Calu3 (cell line): ENCODE measurements around the gene HOXA3. TPM values are rescaled to one million over a fixed set of nuclear protein-coding genes. Genes with fewer than 3 reads are reported as not detected.
A peak's percentile ranks its signal among the peaks of the same experiment; 100 is the strongest.

ENCODE experiments used
- BruUV-seq: library from RNA; stranded (reverse); fragments of 400-500 nt; replicated peaks from 2 replicates; lab custom pipeline; 2021; lab: Mats Ljungman, UMichigan
- CTCF ChIA-PET: fragments of 300-600 bp; sonication (Branson Sonifier 250); formaldehyde crosslinking; loops from one replicate; lab custom pipeline; 2022; ENCODE audit warnings: antibody characterized with exemption; lab: Charles Lee
- DNase-seq: peaks from one replicate; pipeline ENCODE4 v3.0.0; 2022
- H3K27ac Mint-ChIP-seq: one replicate; pipeline ENCODE4 v1.8.0; 2022; ENCODE audit warnings: mixed read lengths; ENCODE audit not compliant: unreplicated experiment
- H3K27me3 Mint-ChIP-seq: one replicate; pipeline ENCODE4 v1.8.0; 2022; ENCODE audit warnings: mixed read lengths; ENCODE audit not compliant: unreplicated experiment
- H3K36me3 Mint-ChIP-seq: one replicate; pipeline ENCODE4 v1.8.0; 2022; ENCODE audit warnings: mild to moderate bottlenecking, moderate library complexity, mixed read lengths; ENCODE audit not compliant: insufficient read depth, unreplicated experiment
- H3K4me1 Mint-ChIP-seq: one replicate; pipeline ENCODE4 v1.8.0; 2022; ENCODE audit warnings: mild to moderate bottlenecking, low read depth, mixed read lengths; ENCODE audit not compliant: unreplicated experiment
- H3K4me3 Mint-ChIP-seq: one replicate; pipeline ENCODE4 v1.8.0; 2022; ENCODE audit warnings: mild to moderate bottlenecking, low read depth, moderate library complexity, mixed read lengths; ENCODE audit not compliant: unreplicated experiment
- H3K9me3 Mint-ChIP-seq: one replicate; pipeline ENCODE4 v1.8.0; 2022; ENCODE audit warnings: low read depth, mixed read lengths; ENCODE audit not compliant: unreplicated experiment
- CTCF ChIP-seq: fragments of 200-600 bp; IDR thresholded peaks from one replicate; pipeline ENCODE4 v1.8.0; 2022; ENCODE audit warnings: antibody characterized with exemption; ENCODE audit not compliant: unreplicated experiment
- intact Hi-C: fragments of 100-400 bp; cut with micrococcal nuclease; formaldehyde crosslinking; loops from one replicate; pipeline ENCODE4 v1.10.0; 2022; ENCODE audit not compliant: unreplicated experiment
- total RNA-seq: library from RNA; stranded (reverse); gene quantifications from 2 replicates; pipeline ENCODE4 v1.2.3, GENCODE V29; 2022

The HOXA3 gene
- total RNA-seq, 1 experiment from 2014 or later, result 20.9 TPM

- DNase-seq, result no peak
- CTCF ChIA-PET, result interaction anchor here (0.7 to 2.1 kb wide), 2 partner anchors 24 to 616 kb away, joined by 3 to 8 read pairs; no protein-coding TSS in a partner anchor
- Mint-ChIP-seq H3K27ac (peak within 1 kb of the TSS; percentile 3), H3K4me1 (peaks cover 29% of the 10 kb centered on the region), H3K4me3 (peak within 1 kb of the TSS; percentile 72), H3K27me3 (no peaks in the 10 kb centered on the region), H3K9me3 (no peaks in the 10 kb centered on the region), H3K36me3 (peaks cover 39% of the 10 kb centered on the region)
- intact Hi-C loops, result no loop called here
- no TSS peak for BruUV-seq
- no peak for TF ChIP-seq CTCF
These were observed 21.8 kb upstream of the HOXA3 start, which contains the start of gene HOXA10 for GRCh38 chr7:27173956-27174873. Gene HOXA10, minus strand, starts transcription at chr7:27174320. Its CDS starts 14 bp downstream, at chr7:27174306.

DNA sequence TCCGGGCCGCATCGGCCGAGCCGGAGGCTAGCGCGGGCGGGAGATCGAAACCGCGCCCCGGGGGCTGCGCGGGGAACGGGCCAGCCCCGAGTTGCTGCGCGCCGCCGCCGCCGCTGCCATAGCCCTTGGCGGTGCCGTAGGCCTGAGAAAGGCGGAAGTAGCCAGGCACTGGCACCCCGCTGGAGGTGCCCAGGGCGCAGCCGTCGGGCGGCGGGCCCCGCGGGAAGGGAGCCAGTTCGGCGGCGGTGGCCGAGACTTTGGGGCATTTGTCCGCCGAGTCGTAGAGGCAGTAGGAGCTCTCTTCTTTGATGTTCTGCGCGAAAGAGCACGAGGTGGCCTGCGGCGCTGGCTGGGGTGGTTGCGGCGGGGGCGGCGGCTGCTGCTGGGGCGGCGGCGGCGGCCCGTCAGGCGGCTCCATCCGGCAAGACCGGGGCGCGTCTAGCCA lies 21.1 kb upstream of the HOXA3 start:
- peaks cover 44% of the 10 kb centered on the region for H3K36me3 Mint-ChIP-seq
- H3K4me3 Mint-ChIP-seq, result peak overlapping the region; percentile 72
- TF ChIP-seq CTCF, result no peak
- CTCF ChIA-PET, result interaction anchor here (0.7 to 2.1 kb wide), 2 partner anchors 23 to 616 kb away, joined by 3 to 8 read pairs; no protein-coding TSS in a partner anchor
- no peak overlapping the region for H3K27ac Mint-ChIP-seq
- H3K4me1 Mint-ChIP-seq, result peaks cover 34% of the 10 kb centered on the region
- peak; percentile 73 for DNase-seq
- no peaks in the 10 kb centered on the region for H3K27me3 Mint-ChIP-seq
- no peaks in the 10 kb centered on the region for H3K9me3 Mint-ChIP-seq
- BruUV-seq, result no TSS peak
- intact Hi-C loops, result no loop called here

GRCh38 chr7:27172823-27173510 lies 20.6 kb upstream of the HOXA3 start:
- peaks cover 37% of the 10 kb centered on the region for H3K4me1 Mint-ChIP-seq
- H3K27ac Mint-ChIP-seq, result peak overlapping the region; percentile 22
- peak overlapping the region; percentile 72 for H3K4me3 Mint-ChIP-seq
- no peaks in the 10 kb centered on the region for H3K9me3 Mint-ChIP-seq
- BruUV-seq, result no TSS peak
- H3K27me3 Mint-ChIP-seq, result no peaks in the 10 kb centered on the region
- CTCF ChIA-PET, result interaction anchor here (2.1 kb wide), 1 partner anchor 22 kb away, joined by 8 read pairs; no protein-coding TSS in a partner anchor
- TF ChIP-seq CTCF, result no peak
- DNase-seq, result peak; percentile 52
- peaks cover 44% of the 10 kb centered on the region for H3K36me3 Mint-ChIP-seq
- intact Hi-C loops, result no loop called here

DNA sequence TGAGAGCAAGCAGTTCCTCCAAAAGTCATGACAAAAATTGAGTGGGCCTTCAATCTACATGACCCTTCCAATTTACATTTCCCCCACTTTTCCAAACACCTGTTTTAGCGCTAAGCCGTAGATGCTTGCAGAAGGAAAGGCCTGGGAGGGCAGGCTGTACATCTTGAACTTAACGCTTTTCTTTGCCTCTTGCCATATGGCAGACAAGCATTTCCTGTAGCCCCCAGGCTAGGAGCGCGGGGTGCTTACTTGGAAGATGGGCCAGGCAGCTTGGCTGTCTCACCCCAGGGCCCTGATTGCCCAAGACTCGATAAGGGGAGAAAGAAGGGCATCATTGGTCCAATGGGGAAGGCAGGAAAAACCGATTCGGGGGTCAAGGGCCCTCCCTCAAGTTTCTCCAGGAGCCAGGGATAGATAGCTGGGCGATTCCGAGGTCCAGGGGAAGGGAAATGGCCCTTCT lies 20.0 kb upstream of the HOXA3 start:
- Mint-ChIP-seq H3K4me1 (peaks cover 37% of the 10 kb centered on the region), H3K9me3 (no peaks in the 10 kb centered on the region), H3K27ac (peak overlapping the region; percentile 22), H3K4me3 (peak overlapping the region; percentile 72), H3K27me3 (no peaks in the 10 kb centered on the region), H3K36me3 (peaks cover 44% of the 10 kb centered on the region)
- intact Hi-C loops, result no loop called here
- BruUV-seq, result no TSS peak
- DNase-seq, result no peak
- no peak for TF ChIP-seq CTCF
- CTCF ChIA-PET, result interaction anchor here (2.1 kb wide), 1 partner anchor 22 kb away, joined by 8 read pairs; no protein-coding TSS in a partner anchor
